GM12892 (cell line): ENCODE results near the gene PSMA2.
"Not testable (repeated sequence)": the region's sequence is repeated elsewhere in the genome, so short reads cannot be mapped to it uniquely, and the experiment has no call there.

Experiments used
- DNase-seq: peaks from one replicate; pipeline ENCODE4 v3.0.0; 2011; ENCODE audit not compliant: insufficient read length
- FAIRE-seq: peaks from 2 replicates; lab custom pipeline; 2011; peaks lifted over from hg19 to GRCh38; lab: Jason Lieb, UNC
- POLR2A ChIP-seq: IDR thresholded peaks from 2 replicates; pipeline ENCODE4 v1.6.1; 2011; ENCODE audit warnings: low read depth, low read length, control low read depth
- POLR2AphosphoS5 ChIP-seq: IDR thresholded peaks from 2 replicates; pipeline ENCODE4 v1.6.1; 2011; ENCODE audit warnings: low read depth, low read length, control low read depth
- TAF1 ChIP-seq: IDR thresholded peaks from 2 replicates; pipeline ENCODE4 v1.6.1; 2011; ENCODE audit warnings: low read depth, mild to moderate bottlenecking, control low read depth, low read length, borderline replicate concordance

Gene PSMA2

GRCh38 chr7:42886129-42886528 is 45.8 kb downstream of the PSMA2 start:
- TF ChIP-seq POLR2AphosphoS5 (no peak), TAF1 (no peak), POLR2A (no peak)
- DNase-seq, result no peak
- FAIRE-seq, result no peak

- not testable (repeated sequence) for FAIRE-seq, DNase-seq
Measured at GRCh38 chr7:42885183-42885582, 46.8 kb downstream of the PSMA2 start.

GRCh38 chr7:42883950-42884349 is 48.0 kb downstream of the PSMA2 start:
- FAIRE-seq (no peak), DNase-seq (no peak)
- no peak for TF ChIP-seq TAF1
- TF ChIP-seq POLR2A, result no peak
- TF ChIP-seq POLR2AphosphoS5, result no peak

GRCh38 chr7:42880392-42880791 is 51.6 kb downstream of the PSMA2 start:
- no peak for DNase-seq
- no peak for TF ChIP-seq POLR2A
- TF ChIP-seq TAF1, result no peak
- TF ChIP-seq POLR2AphosphoS5, result no peak
- no peak for FAIRE-seq

GRCh38 chr7:42878303-42878702 is 53.7 kb downstream of the PSMA2 start:
- DNase-seq (no peak), FAIRE-seq (no peak)
- TF ChIP-seq POLR2A (no peak), TAF1 (no peak), POLR2AphosphoS5 (no peak)

- DNase-seq (no peak), FAIRE-seq (no peak)
- no peak for TF ChIP-seq POLR2A
- no peak for TF ChIP-seq TAF1
- TF ChIP-seq POLR2AphosphoS5, result no peak
Measured at GRCh38 chr7:42877862-42878261, 54.1 kb downstream of the PSMA2 start.

- no peak for FAIRE-seq
- no peak for TF ChIP-seq POLR2AphosphoS5
- no peak for TF ChIP-seq TAF1
- no peak for TF ChIP-seq POLR2A
Measured at GRCh38 chr7:42876182-42877068, 55.5 kb downstream of the PSMA2 start.

GRCh38 chr7:42869131-42870020 is 62.6 kb downstream of the PSMA2 start:
- FAIRE-seq, result peak; percentile 76
- DNase-seq, result no peak
- TF ChIP-seq POLR2A (no peak), TAF1 (no peak), POLR2AphosphoS5 (no peak; the same call in 1 of the 2 replicates)

More at GRCh38 chr7:42876182-42877068, 55.5 kb downstream of the PSMA2 start:
- no peak for DNase-seq

- TF ChIP-seq POLR2AphosphoS5 (no peak), TAF1 (no peak), POLR2A (no peak)
- DNase-seq, result no peak
- FAIRE-seq, result no peak
Measured at GRCh38 chr7:42868480-42868879, 63.5 kb downstream of the PSMA2 start.
